NCI-H2196 (cell line): ENCODE results near the gene ATG101.
"Not testable (repeated sequence)": the region's sequence is repeated elsewhere in the genome, so short reads cannot be mapped to it uniquely, and the experiment has no call there.

Source experiments
- DNase-seq: peaks from one replicate; lab custom pipeline; 2025; ENCODE audit not compliant: unreplicated experiment; lab: John Stamatoyannopoulos, UW

Gene ATG101

GRCh38 chr12:52097045-52097666 is 27.4 kb downstream of the ATG101 start:
- DNase-seq = no peak

- DNase-seq = not testable (repeated sequence)
Measured at GRCh38 chr12:52104431-52105089, 34.8 kb downstream of the ATG101 start.

GRCh38 chr12:52116222-52117125 is 46.7 kb downstream of the ATG101 start:
- DNase-seq = peak; percentile 70

GRCh38 chr12:52117806-52118475 is 48.2 kb downstream of the ATG101 start:
- DNase-seq = peak; percentile 88

GRCh38 chr12:52119398-52120254 is 49.8 kb downstream of the ATG101 start:
- peak; percentile 88 for DNase-seq

- DNase-seq = no peak
Measured at GRCh38 chr12:52120951-52121823, 51.4 kb downstream of the ATG101 start.

GRCh38 chr12:52121824-52122539 is 52.2 kb downstream of the ATG101 start:
- DNase-seq = peak; percentile 77

GRCh38 chr12:52122540-52122871 is 52.7 kb downstream of the ATG101 start:
- DNase-seq = no peak

GRCh38 chr12:52122904-52123303 is 53.1 kb downstream of the ATG101 start:
- DNase-seq = no peak

GRCh38 chr12:52123487-52124186 is 53.9 kb downstream of the ATG101 start:
- no peak for DNase-seq

- DNase-seq = no peak
Measured at GRCh38 chr12:52125476-52125900, 55.7 kb downstream of the ATG101 start.

GRCh38 chr12:52126050-52126604 is 56.3 kb downstream of the ATG101 start:
- DNase-seq = no peak
